ENCODE results near the gene RPS6KC1.
"Not testable (repeated sequence)": the region's sequence is repeated elsewhere in the genome, so short reads cannot be mapped to it uniquely, and the experiment has no call there.

RPS6KC1 gene

GRCh38 chr1:213286235-213286634 lies 235.2 kb downstream of the RPS6KC1 start:
- no peak for DNase-seq (ENCODE audit: low read depth)

GRCh38 chr1:213287987-213288386 lies 236.9 kb downstream of the RPS6KC1 start:
- DNase-seq (ENCODE audit: low read depth) = no peak

GRCh38 chr1:213291526-213291925 lies 240.5 kb downstream of the RPS6KC1 start:
- no peak for DNase-seq (ENCODE audit: low read depth)

- no peak for DNase-seq (ENCODE audit: low read depth)
Observed at GRCh38 chr1:213292614-213293013, 241.6 kb downstream of the RPS6KC1 start.

- DNase-seq (ENCODE audit: low read depth) = no peak
Observed at GRCh38 chr1:213295860-213296259, 244.8 kb downstream of the RPS6KC1 start.

- no peak for DNase-seq (ENCODE audit: low read depth)
Observed at GRCh38 chr1:213296558-213296957, 245.5 kb downstream of the RPS6KC1 start.

- no peak for DNase-seq (ENCODE audit: low read depth)
Observed at GRCh38 chr1:213297021-213297420, 246.0 kb downstream of the RPS6KC1 start.

GRCh38 chr1:213300433-213300832 lies 249.4 kb downstream of the RPS6KC1 start:
- DNase-seq (ENCODE audit: low read depth) = no peak

- not testable (repeated sequence) for DNase-seq (ENCODE audit: low read depth)
Observed at GRCh38 chr1:213301524-213301923, 250.5 kb downstream of the RPS6KC1 start.

- DNase-seq (ENCODE audit: low read depth) = no peak
Observed at GRCh38 chr1:213303286-213303685, 252.2 kb downstream of the RPS6KC1 start.

- no peak for DNase-seq (ENCODE audit: low read depth)
Observed at GRCh38 chr1:213315571-213315970, 264.5 kb downstream of the RPS6KC1 start.

GRCh38 chr1:213318458-213318857 lies 267.4 kb downstream of the RPS6KC1 start:
- DNase-seq (ENCODE audit: low read depth) = not testable (repeated sequence)

- no peak for DNase-seq (ENCODE audit: low read depth)
Observed at GRCh38 chr1:213320191-213320870, 269.3 kb downstream of the RPS6KC1 start.
